ENCODE data around the gene LTBP3. TPM values are rescaled to one million over a fixed set of nuclear protein-coding genes. Genes with fewer than 3 reads are reported as not detected.

The LTBP3 gene
- total and polyA plus RNA-seq, 9 of the 15 experiments (the other 6 are each of a cell fraction or from before 2014, with no cell fraction given) = 0.06 to 20.5 (median 4.8) TPM

GRCh38 chr11:65506772-65507505, 51.2 kb downstream of the LTBP3 start (continued):
- TF ChIP-seq, protein P1, sequence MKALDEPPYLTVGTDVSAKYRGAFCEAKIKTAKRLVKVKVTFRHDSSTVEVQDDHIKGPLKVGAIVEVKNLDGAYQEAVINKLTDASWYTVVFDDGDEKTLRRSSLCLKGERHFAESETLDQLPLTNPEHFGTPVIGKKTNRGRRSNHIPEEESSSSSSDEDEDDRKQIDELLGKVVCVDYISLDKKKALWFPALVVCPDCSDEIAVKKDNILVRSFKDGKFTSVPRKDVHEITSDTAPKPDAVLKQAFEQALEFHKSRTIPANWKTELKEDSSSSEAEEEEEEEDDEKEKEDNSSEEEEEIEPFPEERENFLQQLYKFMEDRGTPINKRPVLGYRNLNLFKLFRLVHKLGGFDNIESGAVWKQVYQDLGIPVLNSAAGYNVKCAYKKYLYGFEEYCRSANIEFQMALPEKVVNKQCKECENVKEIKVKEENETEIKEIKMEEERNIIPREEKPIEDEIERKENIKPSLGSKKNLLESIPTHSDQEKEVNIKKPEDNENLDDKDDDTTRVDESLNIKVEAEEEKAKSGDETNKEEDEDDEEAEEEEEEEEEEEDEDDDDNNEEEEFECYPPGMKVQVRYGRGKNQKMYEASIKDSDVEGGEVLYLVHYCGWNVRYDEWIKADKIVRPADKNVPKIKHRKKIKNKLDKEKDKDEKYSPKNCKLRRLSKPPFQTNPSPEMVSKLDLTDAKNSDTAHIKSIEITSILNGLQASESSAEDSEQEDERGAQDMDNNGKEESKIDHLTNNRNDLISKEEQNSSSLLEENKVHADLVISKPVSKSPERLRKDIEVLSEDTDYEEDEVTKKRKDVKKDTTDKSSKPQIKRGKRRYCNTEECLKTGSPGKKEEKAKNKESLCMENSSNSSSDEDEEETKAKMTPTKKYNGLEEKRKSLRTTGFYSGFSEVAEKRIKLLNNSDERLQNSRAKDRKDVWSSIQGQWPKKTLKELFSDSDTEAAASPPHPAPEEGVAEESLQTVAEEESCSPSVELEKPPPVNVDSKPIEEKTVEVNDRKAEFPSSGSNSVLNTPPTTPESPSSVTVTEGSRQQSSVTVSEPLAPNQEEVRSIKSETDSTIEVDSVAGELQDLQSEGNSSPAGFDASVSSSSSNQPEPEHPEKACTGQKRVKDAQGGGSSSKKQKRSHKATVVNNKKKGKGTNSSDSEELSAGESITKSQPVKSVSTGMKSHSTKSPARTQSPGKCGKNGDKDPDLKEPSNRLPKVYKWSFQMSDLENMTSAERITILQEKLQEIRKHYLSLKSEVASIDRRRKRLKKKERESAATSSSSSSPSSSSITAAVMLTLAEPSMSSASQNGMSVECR (CRISPR knock-in tag; IDR thresholded peaks at IDR 0.05) = peak; percentile 72
- TF ChIP-seq ESRRB (CRISPR knock-in tag; IDR thresholded peaks at IDR 0.05; ENCODE audit: borderline replicate concordance) = peak; percentile 96
- no peak for TF ChIP-seq GTF2B (IDR thresholded peaks at IDR 0.05; ENCODE audit: extremely low read depth, insufficient read length)
- TF ChIP-seq EZH2 (IDR thresholded peaks at IDR 0.05; ENCODE audit: borderline replicate concordance, low read depth, low read length) = peak; percentile 94
- peak; percentile 100 for TF ChIP-seq OTX1 (CRISPR knock-in tag; IDR thresholded peaks at IDR 0.05)
- TF ChIP-seq ZNF507 (tag; conservative IDR thresholded peaks at IDR 0.05) = no peak
- TF ChIP-seq ZNF316 (IDR thresholded peaks at IDR 0.05) = no peak
- TF ChIP-seq, protein P2, sequence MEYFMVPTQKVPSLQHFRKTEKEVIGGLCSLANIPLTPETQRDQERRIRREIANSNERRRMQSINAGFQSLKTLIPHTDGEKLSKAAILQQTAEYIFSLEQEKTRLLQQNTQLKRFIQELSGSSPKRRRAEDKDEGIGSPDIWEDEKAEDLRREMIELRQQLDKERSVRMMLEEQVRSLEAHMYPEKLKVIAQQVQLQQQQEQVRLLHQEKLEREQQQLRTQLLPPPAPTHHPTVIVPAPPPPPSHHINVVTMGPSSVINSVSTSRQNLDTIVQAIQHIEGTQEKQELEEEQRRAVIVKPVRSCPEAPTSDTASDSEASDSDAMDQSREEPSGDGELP (CRISPR knock-in tag; IDR thresholded peaks at IDR 0.05; ENCODE audit: borderline replicate concordance) = peak; percentile 77
- TF ChIP-seq, protein P3, sequence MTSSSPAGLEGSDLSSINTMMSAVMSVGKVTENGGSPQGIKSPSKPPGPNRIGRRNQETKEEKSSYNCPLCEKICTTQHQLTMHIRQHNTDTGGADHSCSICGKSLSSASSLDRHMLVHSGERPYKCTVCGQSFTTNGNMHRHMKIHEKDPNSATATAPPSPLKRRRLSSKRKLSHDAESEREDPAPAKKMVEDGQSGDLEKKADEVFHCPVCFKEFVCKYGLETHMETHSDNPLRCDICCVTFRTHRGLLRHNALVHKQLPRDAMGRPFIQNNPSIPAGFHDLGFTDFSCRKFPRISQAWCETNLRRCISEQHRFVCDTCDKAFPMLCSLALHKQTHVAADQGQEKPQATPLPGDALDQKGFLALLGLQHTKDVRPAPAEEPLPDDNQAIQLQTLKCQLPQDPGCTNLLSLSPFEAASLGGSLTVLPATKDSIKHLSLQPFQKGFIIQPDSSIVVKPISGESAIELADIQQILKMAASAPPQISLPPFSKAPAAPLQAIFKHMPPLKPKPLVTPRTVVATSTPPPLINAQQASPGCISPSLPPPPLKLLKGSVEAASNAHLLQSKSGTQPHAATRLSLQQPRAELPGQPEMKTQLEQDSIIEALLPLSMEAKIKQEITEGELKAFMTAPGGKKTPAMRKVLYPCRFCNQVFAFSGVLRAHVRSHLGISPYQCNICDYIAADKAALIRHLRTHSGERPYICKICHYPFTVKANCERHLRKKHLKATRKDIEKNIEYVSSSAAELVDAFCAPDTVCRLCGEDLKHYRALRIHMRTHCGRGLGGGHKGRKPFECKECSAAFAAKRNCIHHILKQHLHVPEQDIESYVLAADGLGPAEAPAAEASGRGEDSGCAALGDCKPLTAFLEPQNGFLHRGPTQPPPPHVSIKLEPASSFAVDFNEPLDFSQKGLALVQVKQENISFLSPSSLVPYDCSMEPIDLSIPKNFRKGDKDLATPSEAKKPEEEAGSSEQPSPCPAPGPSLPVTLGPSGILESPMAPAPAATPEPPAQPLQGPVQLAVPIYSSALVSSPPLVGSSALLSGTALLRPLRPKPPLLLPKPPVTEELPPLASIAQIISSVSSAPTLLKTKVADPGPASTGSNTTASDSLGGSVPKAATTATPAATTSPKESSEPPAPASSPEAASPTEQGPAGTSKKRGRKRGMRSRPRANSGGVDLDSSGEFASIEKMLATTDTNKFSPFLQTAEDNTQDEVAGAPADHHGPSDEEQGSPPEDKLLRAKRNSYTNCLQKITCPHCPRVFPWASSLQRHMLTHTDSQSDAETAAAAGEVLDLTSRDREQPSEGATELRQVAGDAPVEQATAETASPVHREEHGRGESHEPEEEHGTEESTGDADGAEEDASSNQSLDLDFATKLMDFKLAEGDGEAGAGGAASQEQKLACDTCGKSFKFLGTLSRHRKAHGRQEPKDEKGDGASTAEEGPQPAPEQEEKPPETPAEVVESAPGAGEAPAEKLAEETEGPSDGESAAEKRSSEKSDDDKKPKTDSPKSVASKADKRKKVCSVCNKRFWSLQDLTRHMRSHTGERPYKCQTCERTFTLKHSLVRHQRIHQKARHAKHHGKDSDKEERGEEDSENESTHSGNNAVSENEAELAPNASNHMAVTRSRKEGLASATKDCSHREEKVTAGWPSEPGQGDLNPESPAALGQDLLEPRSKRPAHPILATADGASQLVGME (CRISPR knock-in tag; IDR thresholded peaks at IDR 0.05) = no peak
- TF ChIP-seq ELF1 (tag; IDR thresholded peaks at IDR 0.05) = no peak; the same call in 1 of the 2 replicates
- peak; percentile 88 for TF ChIP-seq ZFP1 (CRISPR knock-in tag; IDR thresholded peaks at IDR 0.05)
- peak; percentile 24 for TF ChIP-seq RBM25 (IDR thresholded peaks at IDR 0.05; ENCODE audit: low read depth, low read length, severe bottlenecking)
- no peak for TF ChIP-seq HDAC2 (IDR thresholded peaks at IDR 0.05)
- 0 out of 2 replicates have a peak, but pooled peaks have one; percentile 83 for TF ChIP-seq TARDBP (IDR thresholded peaks at IDR 0.05)
- TF ChIP-seq ZBTB7A (IDR thresholded peaks at IDR 0.05; ENCODE audit: borderline replicate concordance, control insufficient read depth, low read depth, low read length) = no peak; the same call in 1 of the 2 replicates
- no peak for TF ChIP-seq HDAC8 (tag; IDR thresholded peaks at IDR 0.05)
